NT2/D1 (cell line): ENCODE measurements around the gene RHEX.
"Not testable (repeated sequence)": the region's sequence is repeated elsewhere in the genome, so short reads cannot be mapped to it uniquely, and the experiment has no call there.

Source experiments
- SUZ12 ChIP-seq: IDR thresholded peaks from 2 replicates; pipeline ENCODE4 v1.6.1; 2011; ENCODE audit not compliant: insufficient read length, insufficient read depth; ENCODE audit errors: extremely low read depth
- YY1 ChIP-seq: IDR thresholded peaks from 2 replicates; pipeline ENCODE4 v1.6.1; 2011; ENCODE audit not compliant: insufficient read length, insufficient read depth

DNA sequence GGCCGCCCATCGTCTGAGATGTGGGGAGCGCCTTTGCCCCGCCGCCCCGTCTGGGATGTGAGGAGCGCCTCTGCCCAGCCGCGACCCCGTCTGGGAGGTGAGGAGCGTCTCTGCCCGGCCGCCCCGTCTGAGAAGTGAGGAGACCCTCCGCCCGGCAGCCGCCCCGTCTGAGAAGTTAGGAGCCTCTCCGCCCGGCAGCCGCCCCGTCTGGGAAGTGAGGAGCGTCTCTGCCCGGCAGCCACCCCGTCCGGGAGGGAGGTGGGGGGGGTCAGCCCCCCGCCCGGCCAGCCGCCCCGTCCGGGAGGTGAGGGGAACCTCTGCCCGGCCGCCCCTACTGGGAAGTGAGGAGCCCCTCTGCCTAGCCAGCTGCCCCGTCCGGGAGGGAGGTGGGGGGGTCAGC, 11.0 kb downstream of the RHEX start:
- not testable (repeated sequence) for TF ChIP-seq SUZ12, YY1
